MM.1S (cell line): Measurements from ENCODE around the gene UBE2E1.

ENCODE experiments used
- CTCF ChIP-seq: fragments of 300-600 bp; sonication (generic); IDR thresholded peaks from 2 replicates; pipeline ENCODE4 v1.5.1; 2016; ENCODE audit warnings: antibody characterized with exemption, low read length, mixed read lengths
- EZH2 ChIP-seq: fragments of 300-600 bp; sonication (generic); optimal IDR thresholded peaks from 2 replicates; pipeline ENCODE3; 2017; ENCODE audit warnings: low read depth, mild to moderate bottlenecking, antibody characterized with exemption, low read length, mixed read lengths
- EZH2phosphoT487 ChIP-seq: fragments of 300-600 bp; sonication (generic); IDR thresholded peaks from 2 replicates; pipeline ENCODE4 v1.6.1; 2018; ENCODE audit warnings: antibody characterized with exemption, low read length

- TF ChIP-seq CTCF (no peak), EZH2phosphoT487 (no peak), EZH2 (no peak)
Measured at GRCh38 chr3:23865595-23866396, 60.0 kb downstream of the UBE2E1 start.
